ENCODE data around the gene ATP5MC2. TPM values are rescaled to one million over a fixed set of nuclear protein-coding genes. Genes with fewer than 3 reads are reported as not detected.
"Not testable (repeated sequence)": the region's sequence is repeated elsewhere in the genome, so short reads cannot be mapped to it uniquely, and the experiment has no call there.

Gene ATP5MC2
- polyA plus RNA-seq, 4 donors = 557 to 624 (median 590) TPM

- DNase-seq (ENCODE audit: low read depth in 4 of 4, low spot score in 2 of 4) = no peak
Measured at GRCh38 chr12:53657041-53657440, 18.8 kb downstream of the ATP5MC2 start.

GRCh38 chr12:53653595-53653994, 22.3 kb downstream of the ATP5MC2 start:
- no peak for DNase-seq (ENCODE audit: low read depth in 4 of 4, low spot score in 2 of 4)

GRCh38 chr12:53652366-53652765, 23.5 kb downstream of the ATP5MC2 start:
- DNase-seq (ENCODE audit: low read depth in 4 of 4, low spot score in 2 of 4) = no peak

- no peak for DNase-seq (ENCODE audit: low read depth in 4 of 4, low spot score in 2 of 4)
Measured at GRCh38 chr12:53651737-53652136, 24.1 kb downstream of the ATP5MC2 start.

- DNase-seq (ENCODE audit: low read depth in 4 of 4, low spot score in 2 of 4) = not testable (repeated sequence)
Measured at GRCh38 chr12:53646300-53646699, 29.6 kb downstream of the ATP5MC2 start.

- DNase-seq (ENCODE audit: low read depth in 4 of 4, low spot score in 2 of 4) = no peak
Measured at GRCh38 chr12:53645165-53645564, 30.7 kb downstream of the ATP5MC2 start.

GRCh38 chr12:53644133-53644532, 31.8 kb downstream of the ATP5MC2 start:
- no peak for DNase-seq (ENCODE audit: low read depth in 4 of 4, low spot score in 2 of 4)

GRCh38 chr12:53643232-53643979, 32.5 kb downstream of the ATP5MC2 start:
- no peak for DNase-seq (ENCODE audit: low read depth in 4 of 4, low spot score in 2 of 4)

- DNase-seq (ENCODE audit: low read depth in 4 of 4, low spot score in 2 of 4) = no peak
Measured at GRCh38 chr12:53638057-53638456, 37.8 kb downstream of the ATP5MC2 start.

GRCh38 chr12:53636641-53637040, 39.2 kb downstream of the ATP5MC2 start:
- DNase-seq (ENCODE audit: low read depth in 4 of 4, low spot score in 2 of 4) = no peak

- DNase-seq (ENCODE audit: low read depth in 4 of 4, low spot score in 2 of 4) = not testable (repeated sequence)
Measured at GRCh38 chr12:53635708-53636107, 40.2 kb downstream of the ATP5MC2 start.

GRCh38 chr12:53631721-53632120, 44.2 kb downstream of the ATP5MC2 start:
- no peak for DNase-seq (ENCODE audit: low read depth in 4 of 4, low spot score in 2 of 4)

- no peak for DNase-seq (ENCODE audit: low read depth in 4 of 4, low spot score in 2 of 4)
Measured at GRCh38 chr12:53627919-53628318, 48.0 kb downstream of the ATP5MC2 start.

- DNase-seq (ENCODE audit: low read depth in 4 of 4, low spot score in 2 of 4) = no peak
Measured at GRCh38 chr12:53626702-53627169, 49.1 kb downstream of the ATP5MC2 start.

GRCh38 chr12:53625946-53626701, 49.8 kb downstream of the ATP5MC2 start, which contains the start of gene ATF7:
TSS of gene ATF7 (minus strand) at chr12:53626382. CDS start at chr12:53601000, 25,382 bp downstream.
- peak; percentile 97 to 99 (median 98) for DNase-seq (ENCODE audit: low read depth in 4 of 4, low spot score in 2 of 4)

- no peak for DNase-seq (ENCODE audit: low read depth in 4 of 4, low spot score in 2 of 4)
Measured at GRCh38 chr12:53625373-53625945, 50.4 kb downstream of the ATP5MC2 start.

- no peak for DNase-seq (ENCODE audit: low read depth in 4 of 4, low spot score in 2 of 4)
Measured at GRCh38 chr12:53624956-53625355, 50.9 kb downstream of the ATP5MC2 start.

GRCh38 chr12:53624458-53624857, 51.4 kb downstream of the ATP5MC2 start:
- DNase-seq (ENCODE audit: low read depth in 4 of 4, low spot score in 2 of 4) = no peak

GRCh38 chr12:53623548-53624385, 52.1 kb downstream of the ATP5MC2 start:
- peak in 1 of 4 donors; percentile 38 for DNase-seq (ENCODE audit: low read depth in 4 of 4, low spot score in 2 of 4)

- DNase-seq (ENCODE audit: low read depth in 4 of 4, low spot score in 2 of 4) = no peak
Measured at GRCh38 chr12:53622724-53623123, 53.2 kb downstream of the ATP5MC2 start.
